H9 (cell line): ENCODE data around the gene NMS. TPM values are rescaled to one million over a fixed set of nuclear protein-coding genes. Genes with fewer than 3 reads are reported as not detected.

Source experiments
- DNase-seq: peaks from one replicate; pipeline ENCODE4 v3.0.0-alpha.2; 2017
- H2AFZ ChIP-seq: one replicate; pipeline ENCODE4 v1.6.1; 2013; ENCODE audit warnings: mild to moderate bottlenecking, low read length, control low read depth, moderate library complexity
- H2AK5ac ChIP-seq: 2 replicates; pipeline ENCODE4 v1.6.1; 2013; ENCODE audit warnings: low read length, control low read depth, mixed read lengths; ENCODE audit not compliant: insufficient read length
- H2BK120ac ChIP-seq: one replicate; pipeline ENCODE4 v1.6.1; 2013; ENCODE audit warnings: low read depth, mild to moderate bottlenecking, low read length, control low read depth, inconsistent platforms; ENCODE audit not compliant: poor library complexity, severe bottlenecking
- H2BK12ac ChIP-seq: 2 replicates; pipeline ENCODE4 v1.6.1; 2013; ENCODE audit warnings: low read length, control low read depth, mixed read lengths, low read depth; ENCODE audit not compliant: insufficient read length
- H2BK15ac ChIP-seq: 2 replicates; pipeline ENCODE4 v1.6.1; 2013; ENCODE audit warnings: low read depth, low read length, control low read depth
- H2BK20ac ChIP-seq: one replicate; pipeline ENCODE4 v1.6.1; 2013; ENCODE audit warnings: low read depth, mild to moderate bottlenecking, low read length, control low read depth, inconsistent platforms; ENCODE audit not compliant: poor library complexity, severe bottlenecking
- H2BK5ac ChIP-seq: 2 replicates; pipeline ENCODE4 v1.6.1; 2013; ENCODE audit warnings: low read length, control low read depth, mixed read lengths; ENCODE audit not compliant: insufficient read length
- H3K14ac ChIP-seq: 2 replicates; pipeline ENCODE4 v1.6.1; 2013; ENCODE audit warnings: low read length, control low read depth; ENCODE audit not compliant: insufficient read depth
- H3K18ac ChIP-seq: 2 replicates; pipeline ENCODE4 v1.6.1; 2013; ENCODE audit warnings: low read depth, mild to moderate bottlenecking, mixed read lengths, low read length, control low read depth; ENCODE audit not compliant: insufficient read length
- H3K23ac ChIP-seq: 2 replicates; pipeline ENCODE4 v1.6.1; 2013; ENCODE audit warnings: low read length, control low read depth, mixed read lengths, low read depth; ENCODE audit not compliant: insufficient read length
- H3K23me2 ChIP-seq: 2 replicates; pipeline ENCODE4 v1.6.1; 2013; ENCODE audit warnings: low read depth, mild to moderate bottlenecking, mixed read lengths, low read length, control low read depth; ENCODE audit not compliant: insufficient read length, poor library complexity, severe bottlenecking
- H3K27ac ChIP-seq: 2 replicates; pipeline ENCODE4 v1.5.1; 2013; ENCODE audit warnings: low read length, control low read depth, mixed read lengths, low read depth; ENCODE audit not compliant: insufficient read length
- H3K27me3 ChIP-seq: 2 replicates; pipeline ENCODE4 v1.6.1; 2013; ENCODE audit warnings: low read length, control low read depth, inconsistent platforms; ENCODE audit not compliant: insufficient read depth
- H3K4ac ChIP-seq: 2 replicates; pipeline ENCODE4 v1.6.1; 2013; ENCODE audit warnings: low read depth, mild to moderate bottlenecking, control low read depth, inconsistent platforms, low read length, moderate library complexity
- H3K4me1 ChIP-seq: 2 replicates; pipeline ENCODE4 v1.6.1; 2013; ENCODE audit warnings: low read length, control low read depth, inconsistent platforms; ENCODE audit not compliant: insufficient read depth
- H3K4me2 ChIP-seq: 2 replicates; pipeline ENCODE4 v1.6.1; 2013; ENCODE audit warnings: low read length, control low read depth, mixed read lengths; ENCODE audit not compliant: insufficient read length, insufficient read depth
- H3K56ac ChIP-seq: 2 replicates; pipeline ENCODE4 v1.6.1; 2013; ENCODE audit warnings: low read depth, mild to moderate bottlenecking, mixed read lengths, low read length, control low read depth; ENCODE audit not compliant: insufficient read length
- H3K79me1 ChIP-seq: 2 replicates; pipeline ENCODE4 v1.6.1; 2013; ENCODE audit warnings: low read depth, mild to moderate bottlenecking, moderate library complexity, low read length, control low read depth, inconsistent platforms; ENCODE audit not compliant: insufficient read depth, poor library complexity, severe bottlenecking
- H3K79me2 ChIP-seq: 2 replicates; pipeline ENCODE4 v1.6.1; 2013; ENCODE audit warnings: low read length, control low read depth, inconsistent platforms; ENCODE audit not compliant: insufficient read depth
- H3K9ac ChIP-seq: 2 replicates; pipeline ENCODE4 v1.6.1; 2013; ENCODE audit warnings: low read length, control low read depth, mixed read lengths; ENCODE audit not compliant: insufficient read length; ENCODE audit errors: extremely low read depth
- H3K9me3 ChIP-seq: one replicate; pipeline ENCODE4 v1.6.1; 2013; ENCODE audit warnings: low read depth, low read length, inconsistent platforms; ENCODE audit not compliant: control insufficient read depth
- H3T11ph ChIP-seq: one replicate; pipeline ENCODE4 v1.6.1; 2013; ENCODE audit warnings: mild to moderate bottlenecking, low read length, control low read depth, inconsistent platforms
- H4K20me1 ChIP-seq: one replicate; pipeline ENCODE4 v1.6.1; 2013; ENCODE audit not compliant: control insufficient read depth, insufficient read length, insufficient read depth
- H4K5ac ChIP-seq: 2 replicates; pipeline ENCODE4 v1.6.1; 2013; ENCODE audit warnings: low read depth, mild to moderate bottlenecking, mixed read lengths, low read length, control low read depth; ENCODE audit not compliant: insufficient read length
- H4K8ac ChIP-seq: replicated peaks from 2 replicates; pipeline ENCODE4 v1.6.1; 2013; ENCODE audit warnings: low read length, control low read depth, mixed read lengths, low read depth; ENCODE audit not compliant: insufficient read length
- H4K91ac ChIP-seq: 2 replicates; pipeline ENCODE4 v1.6.1; 2013; ENCODE audit warnings: low read depth, mild to moderate bottlenecking, moderate library complexity, mixed read lengths, low read length, control low read depth; ENCODE audit not compliant: insufficient read length
- H3K27ac Mint-ChIP-seq, 3 experiments: 2 replicates in 2 of 3; 3 replicates in 1 of 3; pipeline ENCODE4 v1.8.0; 2020 to 2021; ENCODE audit warnings: mixed read lengths in 3 of 3, mild to moderate bottlenecking in 1 of 3, moderate library complexity in 1 of 3
- H3K27me3 Mint-ChIP-seq: 2 replicates; pipeline ENCODE4 v1.8.0; 2021; ENCODE audit warnings: low read depth, mild to moderate bottlenecking, moderate library complexity, mixed read lengths
- H3K36me3 Mint-ChIP-seq, 3 experiments: 2 replicates in 2 of 3; 3 replicates in 1 of 3; pipeline ENCODE4 v1.8.0; 2020 to 2021; ENCODE audit warnings: low read depth in 3 of 3, mixed read lengths in 3 of 3; ENCODE audit not compliant: insufficient read depth in 1 of 3
- H3K4me1 Mint-ChIP-seq, 2 experiments: 2 replicates each; pipeline ENCODE4 v1.8.0; 2020; ENCODE audit warnings: mixed read lengths in 2 of 2
- H3K4me3 Mint-ChIP-seq, 2 experiments: 2 replicates in 1 of 2; 3 replicates in 1 of 2; pipeline ENCODE4 v1.8.0; 2020 to 2021; ENCODE audit warnings: mild to moderate bottlenecking in 2 of 2, mixed read lengths in 2 of 2, moderate library complexity in 1 of 2
- H3K9me3 Mint-ChIP-seq, 2 experiments: 2 replicates in 1 of 2; 3 replicates in 1 of 2; pipeline ENCODE4 v1.8.0; 2020; ENCODE audit warnings: mild to moderate bottlenecking in 2 of 2, mixed read lengths in 2 of 2, moderate library complexity in 1 of 2
- WGBS: extraction: QIAGEN DNeasy Blood & Tissue Kit; methylation state at CpG from one replicate; pipeline ENCODE4 v1.1.7; 2013; ENCODE audit warnings: missing lambda C conversion rate, low lambda C conversion rate, mixed read lengths; ENCODE audit not compliant: insufficient read length; ENCODE audit errors: extremely low coverage; 5-methylcytosine and 5-hydroxymethylcytosine counted together
- total RNA-seq: library from RNA; stranded (reverse); gene quantifications from 2 replicates; pipeline ENCODE4 v1.2.1, GENCODE V29; 2021
- TF ChIP-seq, protein P1 (sequence below): fragments of 200-600 bp; sonication (generic); conservative IDR thresholded peaks from 3 replicates; pipeline ENCODE4 v1.8.0; 2021; ENCODE audit warnings: antibody characterized with exemption, mild to moderate bottlenecking

NMS gene
- total RNA-seq, 1 experiment from 2014 or later, result not detected

GRCh38 chr2:100483895-100484294 lies 13.6 kb downstream of the NMS start:
- Histone ChIP-seq H2BK15ac (no peak overlapping the region), H3K56ac (no peak overlapping the region), H3K4me2 (no peak overlapping the region), H2BK5ac (no peak overlapping the region), H3K79me1 (no peaks in the 10 kb centered on the region), H3K14ac (no peak overlapping the region), H3K27me3 (no peaks in the 10 kb centered on the region), H4K20me1 (no peaks in the 10 kb centered on the region), H4K8ac (no peak overlapping the region), H3K27ac (no peak overlapping the region), H3K4me1 (no peaks in the 10 kb centered on the region), H4K5ac (no peak overlapping the region), H2BK120ac (no peak overlapping the region), H3K4ac (no peak overlapping the region), H3K9ac (no peak overlapping the region), H3K9me3 (no peaks in the 10 kb centered on the region), H3T11ph (no peak overlapping the region), H3K18ac (no peak overlapping the region), H3K79me2 (no peaks in the 10 kb centered on the region), H2AK5ac (no peak overlapping the region), H3K23ac (no peak overlapping the region), H2BK20ac (no peak overlapping the region), H2BK12ac (no peak overlapping the region), H3K23me2 (no peaks in the 10 kb centered on the region), H2AFZ (no peak overlapping the region), H4K91ac (no peak overlapping the region)
- Mint-ChIP-seq H3K4me3 (no peak overlapping the region), H3K27me3 (no peaks in the 10 kb centered on the region), H3K4me1 (no peaks in the 10 kb centered on the region; a peak in 1 of 4 replicates), H3K36me3 (no peaks in the 10 kb centered on the region), H3K27ac (no peak overlapping the region), H3K9me3 (peaks cover 3 to 7% of the 10 kb centered on the region in 2 experiments; a peak in 3 of 5 replicates)
- TF ChIP-seq, protein P1, sequence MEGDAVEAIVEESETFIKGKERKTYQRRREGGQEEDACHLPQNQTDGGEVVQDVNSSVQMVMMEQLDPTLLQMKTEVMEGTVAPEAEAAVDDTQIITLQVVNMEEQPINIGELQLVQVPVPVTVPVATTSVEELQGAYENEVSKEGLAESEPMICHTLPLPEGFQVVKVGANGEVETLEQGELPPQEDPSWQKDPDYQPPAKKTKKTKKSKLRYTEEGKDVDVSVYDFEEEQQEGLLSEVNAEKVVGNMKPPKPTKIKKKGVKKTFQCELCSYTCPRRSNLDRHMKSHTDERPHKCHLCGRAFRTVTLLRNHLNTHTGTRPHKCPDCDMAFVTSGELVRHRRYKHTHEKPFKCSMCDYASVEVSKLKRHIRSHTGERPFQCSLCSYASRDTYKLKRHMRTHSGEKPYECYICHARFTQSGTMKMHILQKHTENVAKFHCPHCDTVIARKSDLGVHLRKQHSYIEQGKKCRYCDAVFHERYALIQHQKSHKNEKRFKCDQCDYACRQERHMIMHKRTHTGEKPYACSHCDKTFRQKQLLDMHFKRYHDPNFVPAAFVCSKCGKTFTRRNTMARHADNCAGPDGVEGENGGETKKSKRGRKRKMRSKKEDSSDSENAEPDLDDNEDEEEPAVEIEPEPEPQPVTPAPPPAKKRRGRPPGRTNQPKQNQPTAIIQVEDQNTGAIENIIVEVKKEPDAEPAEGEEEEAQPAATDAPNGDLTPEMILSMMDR, result no peak
- WGBS, result no CpG with 5 or more reads among the region's 5 CpGs
- no peak for DNase-seq
